HG03025 (cell line): ENCODE measurements around the gene TIAL1.
"Not testable (repeated sequence)": the region's sequence is repeated elsewhere in the genome, so short reads cannot be mapped to it uniquely, and the experiment has no call there.

Experiments
- ATAC-seq: cut with Tn5 transposase; IDR thresholded peaks from one replicate; pipeline ENCODE4 v1.9.1; 2021; ENCODE audit warnings: mild to moderate bottlenecking, moderate library complexity; ENCODE audit not compliant: unreplicated experiment, low FRiP score

TIAL1 gene

GRCh38 chr10:119596537-119597404, at the start of gene TIAL1:
Gene TIAL1, minus strand, starts transcription at chr10:119596964. Its CDS starts 499 bp downstream, at chr10:119596465.
- ATAC-seq: peak; percentile 86

GRCh38 chr10:119644994-119645393, 48.2 kb upstream of the TIAL1 start:
- ATAC-seq: no peak

GRCh38 chr10:119644205-119644814, 47.5 kb upstream of the TIAL1 start:
- no peak for ATAC-seq

- no peak for ATAC-seq
These were observed 46.8 kb upstream of the TIAL1 start for GRCh38 chr10:119643306-119644204.

- ATAC-seq: no peak
These were observed 45.9 kb upstream of the TIAL1 start for GRCh38 chr10:119642556-119643111.

GRCh38 chr10:119640875-119641526, 44.2 kb upstream of the TIAL1 start:
- no peak for ATAC-seq

GRCh38 chr10:119640384-119640783, 43.6 kb upstream of the TIAL1 start:
- ATAC-seq: no peak

- no peak for ATAC-seq
These were observed 42.2 kb upstream of the TIAL1 start for GRCh38 chr10:119638982-119639381.

GRCh38 chr10:119637631-119638030, 40.9 kb upstream of the TIAL1 start:
- ATAC-seq: no peak

GRCh38 chr10:119634219-119634544, 37.4 kb upstream of the TIAL1 start:
- ATAC-seq: no peak

- ATAC-seq: no peak
These were observed 36.9 kb upstream of the TIAL1 start for GRCh38 chr10:119633538-119634218.

- ATAC-seq: no peak
These were observed 33.5 kb upstream of the TIAL1 start for GRCh38 chr10:119630300-119630699.

GRCh38 chr10:119625570-119626280, 29.0 kb upstream of the TIAL1 start:
- no peak for ATAC-seq

- ATAC-seq: no peak
These were observed 24.3 kb upstream of the TIAL1 start for GRCh38 chr10:119621078-119621384.

- ATAC-seq: no peak
These were observed 23.7 kb upstream of the TIAL1 start for GRCh38 chr10:119620241-119621077.

- not testable (repeated sequence) for ATAC-seq
These were observed 23.0 kb upstream of the TIAL1 start for GRCh38 chr10:119619811-119620210.

- no peak for ATAC-seq
These were observed 22.5 kb upstream of the TIAL1 start for GRCh38 chr10:119619215-119619614.

- ATAC-seq: no peak
These were observed 20.3 kb upstream of the TIAL1 start for GRCh38 chr10:119616882-119617570.
